NCI-H2107 treated with DMSO at 0.1 percent for 48 hours (cell line): ENCODE data around the gene CERK.
A peak's percentile ranks its signal among the peaks of the same experiment; 100 is the strongest.

Source experiments
- DNase-seq: peaks from one replicate; lab custom pipeline; 2025; ENCODE audit not compliant: unreplicated experiment; lab: John Stamatoyannopoulos, UW

Gene CERK

GRCh38 chr22:46664301-46664855, 73.7 kb downstream of the CERK start:
- no peak for DNase-seq

DNA sequence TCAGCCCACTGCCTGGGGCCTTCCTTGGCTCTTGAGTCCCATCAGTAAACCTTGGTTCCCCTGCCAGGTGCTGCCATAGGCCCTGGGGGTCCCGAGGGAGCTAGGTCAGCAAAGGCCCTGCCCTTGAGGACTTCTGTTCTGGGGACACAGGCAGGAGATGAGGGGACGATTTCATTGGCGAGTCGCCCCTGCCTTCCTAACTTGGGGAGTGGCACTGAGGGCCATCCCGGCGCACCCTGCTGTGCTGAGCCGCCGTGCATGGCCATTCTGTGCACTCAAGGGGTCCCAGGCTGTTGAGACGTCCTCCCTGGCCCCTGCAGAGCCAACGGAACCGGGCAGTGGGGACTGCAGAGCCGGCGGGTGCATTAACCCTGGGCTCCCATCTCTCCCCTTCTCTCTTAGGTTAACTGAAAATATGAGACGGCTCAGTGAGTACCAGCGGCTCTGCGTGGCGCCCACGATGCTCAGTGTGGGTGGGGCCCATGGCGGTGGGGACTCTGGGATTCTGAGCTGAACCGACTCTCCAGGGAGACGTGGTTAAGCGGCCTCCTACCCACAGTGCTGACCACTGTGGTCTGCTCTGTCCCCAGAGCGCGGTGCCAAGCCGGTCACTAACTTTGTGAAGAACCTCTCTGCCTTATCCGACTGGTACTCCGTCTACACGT, 74.5 kb downstream of the CERK start:
- no peak for DNase-seq

DNA sequence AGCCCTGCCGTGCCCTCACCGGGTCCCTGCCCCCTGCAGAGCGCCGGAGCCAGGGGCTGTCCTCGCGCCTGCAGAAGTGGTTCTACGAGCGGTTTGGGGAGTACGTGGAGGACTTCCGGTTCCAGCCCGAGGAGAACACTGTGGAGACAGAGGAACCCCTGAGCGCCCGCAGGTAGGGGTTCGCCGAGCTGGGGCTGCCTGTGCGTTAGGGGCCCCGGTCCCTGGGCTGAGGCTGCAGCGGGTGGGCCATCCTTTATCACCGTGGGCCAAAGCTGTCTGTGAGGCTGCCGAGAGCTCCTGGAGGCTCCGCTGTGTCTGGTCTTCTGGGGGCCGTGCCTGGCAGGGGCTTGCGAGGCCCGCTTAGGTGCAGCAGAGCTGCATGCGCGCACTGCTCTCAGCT, 75.1 kb downstream of the CERK start:
- no peak for DNase-seq

GRCh38 chr22:46662226-46662625, 75.8 kb downstream of the CERK start:
- DNase-seq, result no peak

DNA sequence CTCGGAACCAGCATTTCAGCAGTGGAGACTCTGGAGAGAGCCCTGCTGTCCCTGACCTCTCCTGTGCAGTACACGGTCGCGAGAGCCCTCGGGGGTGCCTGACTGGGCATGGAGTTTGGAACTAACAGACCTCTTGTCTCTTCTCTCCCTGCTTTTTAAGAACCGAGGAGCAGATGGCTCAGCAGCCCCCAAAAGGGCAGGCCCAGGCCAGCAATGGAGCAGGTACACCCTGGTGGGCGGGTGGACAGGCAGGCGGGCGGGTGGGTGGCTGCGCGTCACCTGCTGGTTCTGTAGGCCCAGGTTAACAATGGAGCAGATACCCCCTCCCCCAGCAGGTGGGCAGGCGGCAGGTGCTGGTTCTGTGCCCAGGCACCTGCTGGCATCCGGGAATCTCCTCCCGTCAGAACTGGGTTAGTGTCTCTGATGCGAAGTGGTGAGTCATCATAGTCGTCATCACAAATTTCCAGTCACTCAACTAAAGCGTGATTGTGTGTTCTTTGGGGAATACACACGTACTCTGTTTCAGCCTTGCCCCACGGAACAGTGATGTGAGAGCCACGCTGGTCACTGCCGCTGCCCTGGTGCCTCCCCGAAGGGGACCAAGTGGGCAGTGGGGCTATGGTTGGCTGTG, 76.7 kb downstream of the CERK start:
- peak; percentile 69 for DNase-seq

- DNase-seq, result peak; percentile 77
Measured at GRCh38 chr22:46660604-46661201, 77.3 kb downstream of the CERK start.

DNA sequence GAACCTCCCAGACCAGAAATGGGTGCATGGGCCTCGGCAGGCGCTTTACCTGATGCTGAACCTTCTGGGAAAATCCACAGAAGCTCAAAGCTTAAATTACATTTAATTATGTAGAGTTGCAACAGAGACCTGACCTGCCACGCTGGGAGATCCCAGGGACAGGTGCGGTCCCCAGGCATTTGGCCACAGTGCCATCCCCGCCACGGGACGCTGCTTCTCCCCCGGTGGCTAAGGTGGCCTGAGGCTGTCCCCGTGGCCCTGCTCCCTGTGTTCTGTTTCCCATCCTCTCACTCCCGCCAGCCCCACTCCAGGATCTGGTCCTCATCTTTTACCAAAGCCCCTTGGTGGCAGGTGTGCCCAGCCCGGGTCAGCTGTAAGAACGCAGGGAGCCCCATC, 78.3 kb downstream of the CERK start:
- no peak for DNase-seq

GRCh38 chr22:46659059-46659790, 78.8 kb downstream of the CERK start:
- no peak for DNase-seq

DNA sequence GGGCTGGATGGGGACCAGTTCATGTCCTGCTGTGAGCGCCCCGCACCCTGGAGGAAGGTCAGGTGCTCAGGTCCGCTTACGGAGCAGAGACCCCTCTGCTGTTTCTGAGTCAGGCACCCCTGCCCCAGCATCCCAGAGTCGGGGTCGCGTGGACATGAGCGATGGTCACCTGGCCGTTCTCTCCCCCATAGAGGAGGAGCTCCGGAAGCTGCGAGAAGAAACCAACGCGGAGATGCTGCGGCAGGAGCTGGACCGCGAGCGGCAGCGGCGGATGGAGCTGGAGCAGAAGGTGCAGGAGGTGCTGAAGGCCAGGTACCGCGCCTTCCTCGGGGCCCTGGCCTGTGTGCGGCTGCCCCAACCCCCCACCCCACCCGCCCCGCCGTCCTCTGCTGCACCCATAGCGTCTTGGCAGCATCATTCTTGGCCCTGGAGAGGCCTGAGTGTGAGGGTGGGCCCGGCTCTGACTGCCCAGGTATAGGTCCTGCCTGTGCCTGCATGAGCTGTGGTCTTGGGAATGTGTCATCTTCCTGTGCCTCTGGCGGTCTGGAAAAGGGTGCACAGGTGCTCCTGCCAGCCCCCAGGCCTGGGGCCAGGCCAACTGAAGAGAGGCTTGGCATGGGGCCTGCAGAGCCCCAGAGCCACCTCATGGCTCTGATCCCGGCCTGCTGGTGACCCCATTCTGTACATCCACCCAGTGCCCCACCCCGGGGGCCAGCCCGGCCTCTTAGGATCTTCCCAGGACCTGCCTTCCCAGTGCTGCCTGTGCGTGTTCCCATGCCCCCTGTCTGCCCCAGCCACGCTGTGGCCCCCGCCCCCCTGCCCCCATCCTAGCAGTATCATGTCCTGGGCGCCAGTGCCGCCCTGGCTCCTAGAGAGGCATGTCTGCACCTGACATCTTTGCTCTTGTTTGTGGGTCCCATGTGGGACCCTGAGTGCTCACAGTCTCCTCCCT, 79.8 kb downstream of the CERK start:
- no peak for DNase-seq

- DNase-seq, result no peak
Measured at GRCh38 chr22:46657655-46657953, 80.4 kb downstream of the CERK start.

GRCh38 chr22:46656856-46657654, 81.0 kb downstream of the CERK start:
- DNase-seq, result no peak

DNA sequence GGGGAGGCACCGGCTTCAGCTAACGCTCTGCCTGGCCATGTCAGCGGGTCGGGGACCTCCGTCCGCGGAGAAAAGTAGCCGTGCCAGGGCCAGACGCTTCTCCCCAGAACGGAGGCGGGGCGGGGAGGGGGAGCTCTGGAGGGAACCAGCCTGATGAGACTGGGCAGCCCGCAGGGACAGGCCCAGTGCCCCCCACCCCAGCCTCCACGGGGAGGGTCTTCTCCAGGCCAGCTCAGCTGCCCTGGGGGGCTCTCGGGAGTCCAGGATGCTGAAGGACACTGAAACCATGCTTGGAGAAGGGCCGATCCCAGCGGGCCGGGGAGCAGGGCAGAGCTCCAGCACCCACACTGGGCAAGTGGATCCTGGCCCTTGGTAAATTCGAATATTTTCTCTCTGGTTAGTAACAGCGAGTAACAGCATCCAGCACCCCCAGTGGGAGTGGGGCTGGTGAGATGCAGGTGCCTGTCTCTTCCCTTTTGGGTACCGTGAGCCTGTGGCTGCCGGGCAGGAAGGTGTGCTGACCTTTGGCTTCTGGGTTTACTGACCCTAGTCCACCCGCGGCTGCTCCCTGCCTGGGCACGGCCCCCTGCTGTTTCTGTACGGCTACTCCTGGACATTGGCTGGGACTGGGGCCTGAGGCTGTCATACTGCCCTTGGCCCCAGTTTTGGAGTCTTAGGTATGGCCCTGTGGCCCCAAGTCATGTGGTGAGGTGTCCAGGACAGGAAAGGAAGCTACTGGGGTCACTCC, 82.0 kb downstream of the CERK start:
- no peak for DNase-seq

DNA sequence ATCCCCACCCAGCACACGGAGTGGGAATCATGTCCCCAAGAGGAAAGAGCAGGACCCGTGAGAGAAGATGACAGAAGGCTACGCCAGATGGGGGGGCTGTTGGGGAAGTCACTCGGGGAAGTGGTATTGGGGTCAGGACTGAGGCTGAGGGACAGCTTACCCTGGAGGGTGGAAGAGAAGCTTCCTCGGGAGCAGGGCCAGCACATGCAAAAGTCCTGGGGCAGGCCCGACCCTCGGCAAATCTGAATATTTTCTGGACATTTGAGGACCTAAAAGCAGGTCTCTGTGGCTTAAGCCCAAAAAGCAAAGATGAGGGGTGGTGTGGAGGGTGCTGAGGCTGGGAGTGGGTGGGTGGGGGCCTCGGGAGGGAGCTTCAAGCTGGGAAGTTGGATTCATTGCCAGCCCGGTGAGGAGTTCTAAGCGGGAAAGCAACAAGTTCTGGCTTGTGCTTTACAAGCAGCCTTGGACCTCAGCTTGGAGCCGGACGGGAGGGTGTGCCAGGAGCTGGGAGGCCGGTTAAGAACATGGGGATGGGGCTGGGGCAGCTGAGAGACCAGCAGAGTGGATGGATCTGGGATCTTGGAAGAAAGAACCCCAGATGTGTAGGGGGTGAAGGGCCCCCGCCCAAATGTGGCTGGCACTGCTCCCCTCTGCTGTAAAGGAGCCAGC, 83.0 kb downstream of the CERK start:
- no peak for DNase-seq

GRCh38 chr22:46654426-46654825, 83.6 kb downstream of the CERK start:
- no peak for DNase-seq

DNA sequence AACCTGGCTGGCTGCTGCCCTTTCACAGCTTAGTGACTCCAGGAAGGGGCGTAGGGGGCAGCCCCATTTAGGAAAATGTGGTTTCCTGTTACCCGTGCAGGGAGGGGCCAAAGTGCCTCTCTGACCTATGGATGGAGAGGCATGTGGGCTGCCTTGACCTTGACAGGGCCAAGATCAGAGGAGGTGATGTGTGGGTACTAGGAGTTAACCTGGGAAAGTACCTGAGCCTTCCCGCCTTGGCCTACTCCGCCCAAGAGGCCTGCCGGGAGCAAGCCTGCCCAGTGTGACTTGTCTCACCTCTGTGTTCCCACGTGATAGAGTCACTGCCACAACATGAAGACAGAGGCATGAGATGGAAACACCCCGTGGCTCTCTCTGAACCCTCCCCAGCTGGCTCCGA, 84.5 kb downstream of the CERK start:
- DNase-seq, result no peak

- no peak for DNase-seq
Measured at GRCh38 chr22:46652847-46653331, 85.2 kb downstream of the CERK start.

- no peak for DNase-seq
Measured at GRCh38 chr22:46652081-46652846, 85.8 kb downstream of the CERK start.

DNA sequence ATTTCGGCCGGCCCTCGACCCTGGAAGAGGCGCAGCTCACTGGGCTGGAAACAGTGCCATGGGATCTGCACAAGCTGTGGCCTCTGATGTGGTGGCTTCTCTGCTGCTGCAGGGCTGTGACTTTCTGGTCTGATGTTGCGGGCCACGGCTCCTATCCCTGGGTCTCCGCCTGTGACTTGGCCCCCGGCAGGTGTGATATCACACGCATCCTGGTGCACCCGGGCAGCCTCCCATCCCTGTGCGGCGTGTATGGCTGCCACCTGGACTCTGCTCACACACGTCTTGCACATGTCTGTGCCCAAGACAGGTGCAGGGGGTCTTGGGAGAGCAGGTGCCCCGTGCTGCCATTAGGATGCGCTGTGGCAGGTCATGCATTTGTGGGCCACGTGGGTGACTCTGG, 86.7 kb downstream of the CERK start:
- DNase-seq, result no peak
